HepG2 (cell line): ENCODE results near the gene SMARCB1.

Source experiments
- CC2D1A ChIP-seq: sonication (generic); formaldehyde crosslinking; IDR thresholded peaks from 2 replicates; pipeline ENCODE4 v1.8.1; 2023; ENCODE audit warnings: mild to moderate bottlenecking, missing genetic modification reagents
- YY1 ChIP-seq: IDR thresholded peaks from 2 replicates; pipeline ENCODE4 v1.6.1; 2011; ENCODE audit warnings: low read length, low read depth, moderate library complexity, mild to moderate bottlenecking; ENCODE audit not compliant: insufficient read depth, insufficient replicate concordance
- TF ChIP-seq, protein P1 (sequence below): sonication (generic); formaldehyde crosslinking; IDR thresholded peaks from 2 replicates; pipeline ENCODE4 v1.5.0; 2020; ENCODE audit warnings: mild to moderate bottlenecking, missing genetic modification reagents, moderate library complexity

DNA sequence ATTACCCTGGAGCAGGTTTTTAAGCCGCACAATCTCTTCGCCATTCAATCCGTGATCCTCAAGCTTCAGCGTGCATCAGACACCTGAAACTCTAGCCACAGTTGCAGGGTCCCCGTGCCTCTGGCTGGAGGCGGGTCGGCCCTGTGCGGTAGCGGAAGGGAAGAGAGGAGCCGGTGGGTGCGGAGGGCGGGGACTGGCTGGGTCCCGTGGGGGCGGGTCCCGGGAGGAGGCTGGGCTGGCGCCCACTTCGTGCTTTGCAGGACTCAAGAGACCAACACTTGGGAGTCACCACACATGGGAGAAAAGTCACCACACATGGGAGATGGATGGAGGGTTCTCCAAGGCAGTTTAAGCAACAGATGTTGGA lies 23.2 kb upstream of the SMARCB1 start:
- TF ChIP-seq CC2D1A (CRISPR knock-in tag) (no peak), YY1 (no peak)
- TF ChIP-seq, protein P1, sequence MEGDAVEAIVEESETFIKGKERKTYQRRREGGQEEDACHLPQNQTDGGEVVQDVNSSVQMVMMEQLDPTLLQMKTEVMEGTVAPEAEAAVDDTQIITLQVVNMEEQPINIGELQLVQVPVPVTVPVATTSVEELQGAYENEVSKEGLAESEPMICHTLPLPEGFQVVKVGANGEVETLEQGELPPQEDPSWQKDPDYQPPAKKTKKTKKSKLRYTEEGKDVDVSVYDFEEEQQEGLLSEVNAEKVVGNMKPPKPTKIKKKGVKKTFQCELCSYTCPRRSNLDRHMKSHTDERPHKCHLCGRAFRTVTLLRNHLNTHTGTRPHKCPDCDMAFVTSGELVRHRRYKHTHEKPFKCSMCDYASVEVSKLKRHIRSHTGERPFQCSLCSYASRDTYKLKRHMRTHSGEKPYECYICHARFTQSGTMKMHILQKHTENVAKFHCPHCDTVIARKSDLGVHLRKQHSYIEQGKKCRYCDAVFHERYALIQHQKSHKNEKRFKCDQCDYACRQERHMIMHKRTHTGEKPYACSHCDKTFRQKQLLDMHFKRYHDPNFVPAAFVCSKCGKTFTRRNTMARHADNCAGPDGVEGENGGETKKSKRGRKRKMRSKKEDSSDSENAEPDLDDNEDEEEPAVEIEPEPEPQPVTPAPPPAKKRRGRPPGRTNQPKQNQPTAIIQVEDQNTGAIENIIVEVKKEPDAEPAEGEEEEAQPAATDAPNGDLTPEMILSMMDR (CRISPR knock-in tag), result no peak
